ENCODE results near the gene MGAT3. TPM values are rescaled to one million over a fixed set of nuclear protein-coding genes. Genes with fewer than 3 reads are reported as not detected.

The MGAT3 gene
- polyA plus RNA-seq, 1 of the 3 experiments (the other 2 are of a cell fraction): 0.16 TPM

- ChIA-PET CTCF (interaction anchor here (1.0 to 1.6 kb wide), 2 partner anchors 26 to 30 kb away, joined by 3 read pairs; no protein-coding TSS in a partner anchor), POLR2A (interaction anchor here (0.6 kb wide), 1 partner anchor 63 kb away, joined by 8 read pairs; no protein-coding TSS in a partner anchor)
- no peak overlapping the region for H3K9ac ChIP-seq
- peaks cover 8 to 44% of the 10 kb centered on the region in 2 experiments; a peak in 3 of 4 replicates for H3K4me1 ChIP-seq (ENCODE audit: control insufficient read depth in 1 of 2, insufficient read depth in 2 of 2, low read depth in 1 of 2, low read length in 1 of 2)
- WGBS (ENCODE audit: low lambda C conversion rate): 68% methylated on average over 15 of the region's 17 CpGs
- no peak overlapping the region for H3K4me3 ChIP-seq (ENCODE audit: low read depth in 2 of 2, low read length in 1 of 2)
- H3F3A ChIP-seq (replicated peaks; ENCODE audit: insufficient read depth): no peaks in the 10 kb centered on the region
- no peak overlapping the region for H3K4me2 ChIP-seq
- no peaks in the 10 kb centered on the region for H4K20me1 ChIP-seq (ENCODE audit: insufficient read depth)
- H2AFZ ChIP-seq (ENCODE audit: low read depth): no peak overlapping the region
- no peaks in the 10 kb centered on the region for H3K27me3 ChIP-seq (ENCODE audit: insufficient read depth)
- no peak for TF ChIP-seq RXRA (IDR thresholded peaks at IDR 0.05; ENCODE audit: borderline replicate concordance, low read depth)
- TF ChIP-seq MAX (IDR thresholded peaks at IDR 0.05; ENCODE audit: low read depth): no peak
- H3K9me2 ChIP-seq: no peaks in the 10 kb centered on the region
- no peaks in the 10 kb centered on the region for H3K79me2 ChIP-seq (ENCODE audit: insufficient read depth)
- no peaks in the 10 kb centered on the region for H3K36me3 ChIP-seq (replicated peaks in 1 of 2; ENCODE audit: control insufficient read depth in 1 of 2, insufficient read depth in 2 of 2, low read length in 1 of 2)
- no peaks in the 10 kb centered on the region for H3K9me3 ChIP-seq
- H3K27ac ChIP-seq (ENCODE audit: low read depth in 2 of 2, low read length in 1 of 2): no peak overlapping the region
- no peak for DNase-seq
Measured at GRCh38 chr22:39467390-39467895, 10.6 kb downstream of the MGAT3 start.

GRCh38 chr22:39468487-39469325 lies 11.9 kb downstream of the MGAT3 start:
- ChIA-PET POLR2A (interaction anchor here (0.6 kb wide), 1 partner anchor 16 kb away, joined by 3 read pairs; no protein-coding TSS in a partner anchor), CTCF (interaction anchor here (0.6 kb wide), 1 partner anchor 393 kb away, joined by 3 read pairs; no protein-coding TSS in a partner anchor)
- Histone ChIP-seq H3K27ac (ENCODE audit: low read depth in 2 of 2, low read length in 1 of 2) (no peak overlapping the region), H3K4me3 (ENCODE audit: low read depth in 2 of 2, low read length in 1 of 2) (no peak overlapping the region), H3K9me2 (no peaks in the 10 kb centered on the region), H3K4me2 (no peak overlapping the region), H3F3A (replicated peaks; ENCODE audit: insufficient read depth) (no peaks in the 10 kb centered on the region), H3K36me3 (replicated peaks in 1 of 2; ENCODE audit: control insufficient read depth in 1 of 2, insufficient read depth in 2 of 2, low read length in 1 of 2) (no peaks in the 10 kb centered on the region), H4K20me1 (ENCODE audit: insufficient read depth) (no peaks in the 10 kb centered on the region), H3K79me2 (ENCODE audit: insufficient read depth) (no peaks in the 10 kb centered on the region), H2AFZ (ENCODE audit: low read depth) (no peak overlapping the region), H3K27me3 (ENCODE audit: insufficient read depth) (no peaks in the 10 kb centered on the region), H3K4me1 (ENCODE audit: control insufficient read depth in 1 of 2, insufficient read depth in 2 of 2, low read depth in 1 of 2, low read length in 1 of 2) (peaks cover 8 to 36% of the 10 kb centered on the region in 2 experiments; a peak in 3 of 4 replicates), H3K9ac (no peak overlapping the region), H3K9me3 (no peaks in the 10 kb centered on the region)
- DNase-seq: no peak
- TF ChIP-seq MEF2A (IDR thresholded peaks at IDR 0.05; ENCODE audit: borderline replicate concordance, low read depth): no peak
- TF ChIP-seq YY1 (IDR thresholded peaks at IDR 0.05; ENCODE audit: low read depth): no peak
- no peak for TF ChIP-seq TAF1 (IDR thresholded peaks at IDR 0.05; ENCODE audit: borderline replicate concordance, low read depth, low read length)
- TF ChIP-seq EP300 (IDR thresholded peaks at IDR 0.05; ENCODE audit: borderline replicate concordance in 1 of 2, low read depth in 1 of 2, low read length in 1 of 2): no peak
- TF ChIP-seq SIN3A (IDR thresholded peaks at IDR 0.05; ENCODE audit: borderline replicate concordance, low read depth, low read length): no peak
- no peak for TF ChIP-seq MAX (IDR thresholded peaks at IDR 0.05; ENCODE audit: low read depth)
- WGBS (ENCODE audit: low lambda C conversion rate): 86% methylated on average over 7 of the region's 18 CpGs

- no peaks in the 10 kb centered on the region for H3K36me3 ChIP-seq (replicated peaks in 1 of 2; ENCODE audit: control insufficient read depth in 1 of 2, insufficient read depth in 2 of 2, low read length in 1 of 2)
- H3K4me2 ChIP-seq: no peak overlapping the region
- no peak overlapping the region for H2AFZ ChIP-seq (ENCODE audit: low read depth)
- H3K4me1 ChIP-seq (ENCODE audit: control insufficient read depth in 1 of 2, insufficient read depth in 2 of 2, low read depth in 1 of 2, low read length in 1 of 2): peaks cover 8 to 39% of the 10 kb centered on the region in 2 experiments; a peak in 3 of 4 replicates
- ChIA-PET CTCF (no interaction called here), POLR2A (interaction anchor here (0.6 kb wide), 1 partner anchor 17 kb away, joined by 3 read pairs; no protein-coding TSS in a partner anchor)
- 82% methylated on average over 3 of the region's 6 CpGs for WGBS (ENCODE audit: low lambda C conversion rate)
- DNase-seq: no peak
- no peak overlapping the region for H3K27ac ChIP-seq (ENCODE audit: low read depth in 2 of 2, low read length in 1 of 2)
- H3K4me3 ChIP-seq (ENCODE audit: low read depth in 2 of 2, low read length in 1 of 2): no peak overlapping the region
- H3K79me2 ChIP-seq (ENCODE audit: insufficient read depth): no peaks in the 10 kb centered on the region
- no peaks in the 10 kb centered on the region for H3F3A ChIP-seq (replicated peaks; ENCODE audit: insufficient read depth)
- no peaks in the 10 kb centered on the region for H3K9me2 ChIP-seq
- no peaks in the 10 kb centered on the region for H3K9me3 ChIP-seq
- H4K20me1 ChIP-seq (ENCODE audit: insufficient read depth): no peaks in the 10 kb centered on the region
- no peak overlapping the region for H3K9ac ChIP-seq
- H3K27me3 ChIP-seq (ENCODE audit: insufficient read depth): no peaks in the 10 kb centered on the region
- TF ChIP-seq REST (IDR thresholded peaks at IDR 0.05; ENCODE audit: low read depth, low read length): no peak
- TF ChIP-seq RAD21 (IDR thresholded peaks at IDR 0.05; ENCODE audit: low read length): no peak
- no peak for TF ChIP-seq EZH2phosphoT487 (IDR thresholded peaks at IDR 0.05; ENCODE audit: borderline replicate concordance, low read depth)
- TF ChIP-seq TCF12 (IDR thresholded peaks at IDR 0.05): no peak
- TF ChIP-seq POLR2AphosphoS5 (IDR thresholded peaks at IDR 0.05; ENCODE audit: low read depth, low read length): no peak
- TF ChIP-seq EP300 (IDR thresholded peaks at IDR 0.05; ENCODE audit: borderline replicate concordance in 1 of 2, low read depth in 1 of 2, low read length in 1 of 2): no peak
- no peak for TF ChIP-seq FOXM1 (IDR thresholded peaks at IDR 0.05; ENCODE audit: low read depth)
- no peak for TF ChIP-seq ELF1 (IDR thresholded peaks at IDR 0.05)
- no peak for TF ChIP-seq YY1 (IDR thresholded peaks at IDR 0.05; ENCODE audit: low read depth)
Measured at GRCh38 chr22:39469326-39469680, 12.5 kb downstream of the MGAT3 start.

All from SK-N-SH (cell line).